NCI-H2107 treated with DMSO at 0.1 percent for 48 hours (cell line): ENCODE measurements around the gene PCDHB15.
"Not testable (repeated sequence)": the region's sequence is repeated elsewhere in the genome, so short reads cannot be mapped to it uniquely, and the experiment has no call there.

Source experiments
- DNase-seq: peaks from one replicate; lab custom pipeline; 2025; ENCODE audit not compliant: unreplicated experiment; lab: John Stamatoyannopoulos, UW

PCDHB15 gene

GRCh38 chr5:141247434-141247833 is 2.2 kb downstream of the PCDHB15 start:
- DNase-seq, result not testable (repeated sequence)

GRCh38 chr5:141250576-141250975 is 5.4 kb downstream of the PCDHB15 start:
- DNase-seq, result no peak

- DNase-seq, result no peak
Observed at GRCh38 chr5:141258464-141258863, 13.3 kb downstream of the PCDHB15 start.

- DNase-seq, result no peak
Observed at GRCh38 chr5:141258948-141259347, 13.8 kb downstream of the PCDHB15 start.

GRCh38 chr5:141260458-141261237 is 15.5 kb downstream of the PCDHB15 start:
- DNase-seq, result no peak

- no peak for DNase-seq
Observed at GRCh38 chr5:141261238-141261546, 16.0 kb downstream of the PCDHB15 start.

GRCh38 chr5:141269195-141269594 is 24.0 kb downstream of the PCDHB15 start:
- no peak for DNase-seq

GRCh38 chr5:141272906-141273305 is 27.7 kb downstream of the PCDHB15 start:
- DNase-seq, result no peak

- DNase-seq, result no peak
Observed at GRCh38 chr5:141298376-141298775, 53.2 kb downstream of the PCDHB15 start.
